Right ventricle myocardium inferior (tissue), 1 donor: ENCODE results near the gene BEAN1. TPM values are rescaled to one million over a fixed set of nuclear protein-coding genes. Genes with fewer than 3 reads are reported as not detected.
"Not testable (repeated sequence)": the region's sequence is repeated elsewhere in the genome, so short reads cannot be mapped to it uniquely, and the experiment has no call there.

Experiments
- ATAC-seq: fragments of 200-7000 bp; cut with Tn5 transposase; one replicate; pipeline ENCODE4 v1.9.1; 2020; ENCODE audit warnings: mild to moderate bottlenecking, moderate library complexity
- DNase-seq: peaks from one replicate; pipeline ENCODE4 v3.0.0; 2021; ENCODE audit errors: missing footprints
- intact Hi-C: fragments of 100-400 bp; cut with DNase I; formaldehyde crosslinking; loops from one replicate; pipeline ENCODE4 v1.11.0; 2022
- total RNA-seq: library from RNA; stranded (reverse); fragmentation: NEBNext Ultra II Directional; extraction: Animal tissue kit (Norgen Biotek cat#: 25700); gene quantifications from one replicate; pipeline ENCODE4 v1.2.1, GENCODE V29; 2021
- donor health status: DM: no; HTN: yes; CAD: no; lungs with severe emphysema.

BEAN1 gene
- total RNA-seq, 1 donor from 2014 or later, result 2.4 TPM

GRCh38 chr16:66458292-66458691 lies 31.2 kb downstream of the BEAN1 start:
- ATAC-seq, result no peak
- intact Hi-C loops, result no loop called here

DNA sequence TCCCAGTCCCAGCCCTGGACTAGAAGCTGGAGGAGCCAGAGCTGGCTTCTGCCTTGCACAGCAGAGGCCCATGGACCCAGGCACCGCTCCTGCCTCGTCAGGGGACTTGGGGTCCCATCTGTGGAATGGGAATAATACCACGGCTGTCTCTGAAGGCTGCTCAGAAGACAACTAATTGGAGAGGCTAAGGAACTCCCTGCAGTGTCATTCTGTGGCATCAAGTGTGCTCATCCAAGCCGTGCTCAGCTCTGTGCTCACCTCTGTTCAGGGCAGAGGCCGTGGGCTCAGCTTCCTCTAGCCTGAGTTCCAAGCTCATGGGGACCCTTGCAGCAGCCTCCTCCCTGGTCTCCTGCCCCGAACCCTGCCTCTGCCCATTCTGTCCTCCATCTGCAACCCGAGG lies 31.8 kb downstream of the BEAN1 start:
- intact Hi-C loops, result no loop called here
- peak; percentile 46 for DNase-seq
- no peak for ATAC-seq

More at GRCh38 chr16:66458292-66458691, 31.2 kb downstream of the BEAN1 start:
- DNase-seq, result no peak

GRCh38 chr16:66459878-66460277 lies 32.8 kb downstream of the BEAN1 start:
- ATAC-seq (no peak), DNase-seq (no peak)
- intact Hi-C loops, result no loop called here

GRCh38 chr16:66460703-66461102 lies 33.6 kb downstream of the BEAN1 start:
- DNase-seq (no peak), ATAC-seq (no peak)
- intact Hi-C loops, result no loop called here

DNA sequence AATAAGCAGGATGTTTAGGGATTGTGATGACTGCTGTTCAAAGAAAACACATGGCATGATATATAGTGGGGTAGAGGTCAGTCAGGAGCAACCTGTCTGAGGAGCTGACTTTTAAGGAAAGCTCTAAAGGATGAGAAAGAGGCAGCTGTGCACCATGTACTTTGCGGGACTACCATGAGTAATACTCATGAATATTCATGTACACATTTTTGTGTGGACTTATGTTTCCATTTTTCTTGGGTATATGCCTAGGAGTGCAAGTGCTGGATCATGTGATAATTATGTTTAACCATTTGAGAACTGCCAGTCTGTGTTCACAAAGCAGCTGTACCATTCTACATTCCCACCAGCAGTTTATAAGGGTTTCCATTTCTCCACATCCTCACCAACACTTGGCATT lies 35.8 kb downstream of the BEAN1 start:
- ATAC-seq, result no peak
- intact Hi-C loops, result no loop called here
- DNase-seq, result no peak

DNA sequence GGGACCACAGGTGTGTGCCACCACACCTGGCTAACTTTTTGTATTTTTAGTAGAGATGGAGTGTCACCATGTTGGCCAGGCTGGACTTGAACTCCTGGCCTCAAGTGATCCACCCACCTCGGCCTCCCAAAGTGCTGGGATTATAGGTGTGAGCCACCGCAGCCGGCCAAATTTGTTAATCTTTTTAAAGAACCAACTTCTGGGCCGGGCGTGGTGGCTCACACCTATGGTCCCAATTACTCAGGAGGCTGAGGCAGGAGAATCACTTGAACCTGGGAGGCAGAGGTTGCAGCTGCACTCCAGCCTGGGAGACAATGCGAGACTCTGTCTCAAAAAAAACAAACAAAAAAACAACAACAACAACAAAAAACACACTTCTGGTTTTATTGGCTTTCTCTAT lies 38.9 kb downstream of the BEAN1 start:
- ATAC-seq, intact Hi-C loops, DNase-seq: not testable (repeated sequence)

- ATAC-seq, intact Hi-C loops, DNase-seq: not testable (repeated sequence)
Measured at GRCh38 chr16:66466636-66467035, 39.5 kb downstream of the BEAN1 start.

DNA sequence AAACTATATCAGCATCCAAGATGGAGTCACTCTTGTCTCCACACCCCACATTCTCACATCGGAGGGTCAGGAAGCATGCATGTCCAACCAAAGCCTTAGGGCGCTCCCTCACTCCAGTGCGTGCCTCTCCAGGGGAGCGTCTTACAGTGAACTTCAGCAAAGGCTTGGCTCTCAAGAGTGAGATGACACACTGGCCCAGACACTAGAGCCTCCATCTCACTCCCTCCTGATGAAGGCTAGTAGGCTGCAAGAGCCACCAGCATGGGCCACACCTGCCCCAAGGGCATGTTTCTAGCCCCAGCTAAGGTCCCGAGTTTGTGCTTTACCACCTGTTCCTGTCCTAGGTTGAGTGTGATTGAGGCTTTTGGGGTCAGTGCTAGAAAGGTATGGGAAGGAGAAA lies 40.5 kb downstream of the BEAN1 start:
- ATAC-seq (no peak), DNase-seq (no peak)
- intact Hi-C loops, result no loop called here

DNA sequence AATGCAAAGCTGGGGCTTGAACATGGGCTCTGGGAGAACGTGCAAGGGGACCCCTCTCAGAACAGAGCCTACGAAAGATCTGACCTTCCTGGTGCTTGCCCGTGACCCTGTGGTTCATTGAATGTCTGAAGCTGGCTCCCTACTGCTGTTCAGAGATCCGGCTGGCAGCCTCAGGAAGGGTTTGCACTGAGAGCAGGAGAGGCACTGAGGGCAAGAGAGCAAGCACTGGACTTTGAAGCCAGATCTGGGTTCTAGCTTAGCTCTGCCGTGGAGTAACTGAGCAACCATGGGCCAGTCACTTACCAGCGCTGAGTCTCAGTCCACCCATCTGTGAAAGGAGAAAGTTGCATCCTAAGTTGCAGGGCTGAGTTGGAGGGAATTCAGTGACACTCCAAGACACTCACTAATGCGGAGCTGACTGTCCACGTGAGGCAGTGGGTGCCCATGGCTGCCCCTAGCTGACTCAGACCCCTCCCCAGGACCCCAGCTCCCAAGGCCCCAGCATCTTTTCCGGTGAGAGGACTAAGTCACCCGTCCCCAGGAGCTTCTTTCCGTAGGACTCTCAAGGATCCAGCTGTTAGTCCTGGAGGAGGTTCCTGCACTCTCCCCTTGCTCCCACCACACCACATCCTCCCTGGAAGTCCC lies 41.3 kb downstream of the BEAN1 start:
- DNase-seq (no peak), ATAC-seq (no peak)
- intact Hi-C loops, result no loop called here

DNA sequence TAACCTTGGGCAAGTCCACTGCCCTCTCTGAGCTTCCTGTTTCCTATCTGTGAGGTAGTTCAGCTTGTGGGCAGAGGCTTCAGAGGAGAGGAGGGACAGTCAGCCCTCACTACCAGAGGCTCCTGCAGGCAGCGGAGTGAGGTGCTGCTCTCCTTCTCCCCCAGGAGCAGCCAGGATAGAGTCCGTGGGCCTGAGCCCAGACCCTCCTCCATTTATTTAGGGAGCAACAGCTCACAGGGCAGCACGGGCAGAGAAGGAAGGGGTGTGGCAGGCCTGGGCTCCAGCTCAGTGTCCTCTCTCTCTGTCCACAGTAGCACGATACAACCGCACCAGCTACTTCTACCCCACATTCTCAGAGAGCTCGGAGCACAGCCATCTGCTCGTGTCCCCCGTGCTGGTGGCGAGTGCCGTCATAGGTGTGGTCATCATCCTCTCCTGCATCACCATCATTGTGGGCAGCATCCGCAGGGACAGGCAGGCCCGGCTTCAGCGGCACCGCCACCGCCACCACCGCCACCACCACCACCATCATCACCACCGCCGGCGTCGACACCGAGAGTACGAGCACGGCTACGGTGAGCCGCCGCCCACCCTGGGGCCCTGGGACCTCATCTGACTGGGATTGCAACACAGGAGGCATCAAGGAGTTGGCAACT lies 42.3 kb downstream of the BEAN1 start:
- intact Hi-C loops, result no loop called here
- DNase-seq, result no peak
- no peak for ATAC-seq

GRCh38 chr16:66469947-66470546 lies 43.0 kb downstream of the BEAN1 start:
- ATAC-seq (no peak), DNase-seq (no peak)
- intact Hi-C loops, result no loop called here

DNA sequence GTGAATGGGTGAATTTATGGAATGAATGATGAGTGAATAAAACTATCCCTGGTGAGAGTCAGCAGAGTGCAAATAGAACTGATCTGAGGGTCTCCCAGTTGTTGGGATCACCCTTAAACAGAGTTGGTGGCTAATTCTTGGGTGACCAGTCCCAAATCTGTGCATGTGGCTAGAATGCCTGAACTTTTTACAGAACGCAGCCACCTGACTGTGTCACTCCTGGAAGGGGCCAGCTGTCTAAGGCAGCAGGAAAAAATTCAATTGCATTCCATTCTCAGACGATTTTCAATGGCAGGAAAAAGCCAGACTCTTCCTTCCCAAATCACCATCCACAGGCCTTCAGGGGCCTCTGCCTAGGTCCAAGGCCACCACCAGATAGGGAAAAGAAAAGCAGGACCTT lies 43.5 kb downstream of the BEAN1 start:
- DNase-seq, result no peak
- no peak for ATAC-seq
- intact Hi-C loops, result no loop called here

GRCh38 chr16:66471264-66471663 lies 44.2 kb downstream of the BEAN1 start:
- intact Hi-C loops, result no loop called here
- ATAC-seq, result no peak
- no peak for DNase-seq

- ATAC-seq (no peak), DNase-seq (no peak)
- intact Hi-C loops, result no loop called here
Measured at GRCh38 chr16:66471716-66472393, 44.8 kb downstream of the BEAN1 start.

- no peak for DNase-seq
- no peak for ATAC-seq
- intact Hi-C loops, result no loop called here
Measured at GRCh38 chr16:66473051-66473571, 46.0 kb downstream of the BEAN1 start.

DNA sequence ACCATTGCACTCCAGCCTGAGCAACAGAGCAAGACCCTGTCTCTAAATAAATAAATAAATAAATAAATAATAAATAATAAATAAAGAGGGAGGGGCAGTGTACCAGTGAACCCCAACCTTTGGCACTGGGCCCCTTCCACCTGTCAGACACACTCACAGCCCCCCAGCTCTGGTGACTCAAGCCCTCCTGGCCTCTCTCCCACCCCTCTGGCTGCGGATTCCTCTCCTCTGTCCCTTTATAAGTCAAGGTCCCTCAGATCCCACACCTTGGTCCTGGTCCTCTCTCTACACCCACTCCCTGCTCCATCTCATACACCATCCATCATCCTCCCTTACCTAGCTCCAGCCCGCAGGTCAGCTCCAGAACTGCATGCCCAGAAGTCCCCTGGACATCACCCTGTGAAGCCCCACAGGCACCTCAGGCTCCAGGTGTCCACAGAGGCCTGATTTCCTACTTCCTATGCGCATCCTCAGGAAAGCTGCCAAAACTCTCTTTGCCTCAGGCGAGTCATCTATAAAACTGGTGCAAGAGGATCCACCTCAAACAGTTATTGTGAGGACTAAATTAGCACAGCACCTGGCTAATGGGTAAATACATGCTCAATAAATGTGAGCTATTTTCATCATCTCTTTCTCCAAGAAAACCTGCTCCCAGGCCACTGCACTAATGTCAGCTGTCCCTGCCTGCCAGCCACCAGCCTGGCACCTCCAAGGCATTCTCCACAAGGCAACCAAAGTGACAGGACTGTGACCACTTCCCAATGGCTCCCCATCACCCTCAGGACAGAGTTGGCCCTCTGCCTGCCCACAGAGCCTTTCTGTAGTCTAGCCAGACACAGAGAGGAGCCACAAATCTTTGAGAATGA lies 46.8 kb downstream of the BEAN1 start:
- no peak for ATAC-seq
- intact Hi-C loops, result no loop called here
- DNase-seq, result no peak

GRCh38 chr16:66474750-66475199 lies 47.7 kb downstream of the BEAN1 start:
- DNase-seq, result no peak
- ATAC-seq, result no peak
- intact Hi-C loops, result loop anchor here (5.0 kb wide), 2 partner anchors 113 to 128 kb away; partner anchors contain the start of gene CMTM3

- DNase-seq (no peak), ATAC-seq (no peak)
- intact Hi-C loops, result loop anchor here (5.0 kb wide), 2 partner anchors 112 to 127 kb away; partner anchors contain the start of gene CMTM3
Measured at GRCh38 chr16:66475232-66475631, 48.1 kb downstream of the BEAN1 start.
